ENCODE measurements around the gene CYB561. TPM values are rescaled to one million over a fixed set of nuclear protein-coding genes. Genes with fewer than 3 reads are reported as not detected.
A peak's percentile ranks its signal among the peaks of the same experiment; 100 is the strongest.

Gene CYB561
- total RNA-seq, 1 donor from 2014 or later = 9.0 TPM

GRCh38 chr17:63402431-63403212 is 43.5 kb downstream of the CYB561 start:
- intact Hi-C loops (cut with micrococcal nuclease) = loop anchor here (10.0 kb wide), 1 partner anchor 408 kb away; no protein-coding TSS in a partner anchor

GRCh38 chr17:63399856-63400255 is 46.2 kb downstream of the CYB561 start:
- TF ChIP-seq CTCF (IDR thresholded peaks at IDR 0.05; ENCODE audit: borderline replicate concordance) = no peak
- Histone ChIP-seq H3K4me1 (peaks cover 15% of the 10 kb centered on the region), H3K9me3 (replicated peaks) (no peaks in the 10 kb centered on the region), H3K4me3 (no peak overlapping the region), H3K27ac (replicated peaks) (peak overlapping the region; percentile 66), H3K36me3 (no peaks in the 10 kb centered on the region), H3K27me3 (ENCODE audit: low read depth) (no peaks in the 10 kb centered on the region)
- intact Hi-C loops (cut with micrococcal nuclease) = loop anchor here (10.0 kb wide), 1 partner anchor 405 kb away; no protein-coding TSS in a partner anchor
- peak; percentile 79 for DNase-seq

More at GRCh38 chr17:63402431-63403212, 43.5 kb downstream of the CYB561 start:
- Histone ChIP-seq H3K4me1 (peaks cover 15% of the 10 kb centered on the region), H3K4me3 (no peak overlapping the region), H3K27ac (replicated peaks) (peak overlapping the region; percentile 66), H3K27me3 (ENCODE audit: low read depth) (no peaks in the 10 kb centered on the region), H3K36me3 (no peaks in the 10 kb centered on the region), H3K9me3 (replicated peaks) (no peaks in the 10 kb centered on the region)
- no peak for TF ChIP-seq CTCF (IDR thresholded peaks at IDR 0.05; ENCODE audit: borderline replicate concordance)
- DNase-seq = no peak

- Histone ChIP-seq H3K36me3 (no peaks in the 10 kb centered on the region), H3K4me1 (peaks cover 15% of the 10 kb centered on the region), H3K27ac (replicated peaks) (peak overlapping the region; percentile 66), H3K27me3 (ENCODE audit: low read depth) (no peaks in the 10 kb centered on the region), H3K4me3 (no peak overlapping the region), H3K9me3 (replicated peaks) (no peaks in the 10 kb centered on the region)
- TF ChIP-seq CTCF (IDR thresholded peaks at IDR 0.05; ENCODE audit: borderline replicate concordance) = no peak
- no peak for DNase-seq
- intact Hi-C loops (cut with micrococcal nuclease) = no loop called here
Measured at GRCh38 chr17:63399316-63399715, 46.8 kb downstream of the CYB561 start.

- Histone ChIP-seq H3K36me3 (no peaks in the 10 kb centered on the region), H3K27ac (replicated peaks) (peak overlapping the region; percentile 66), H3K4me1 (peaks cover 15% of the 10 kb centered on the region), H3K27me3 (ENCODE audit: low read depth) (no peaks in the 10 kb centered on the region), H3K9me3 (replicated peaks) (no peaks in the 10 kb centered on the region), H3K4me3 (no peak overlapping the region)
- no peak for DNase-seq
- TF ChIP-seq CTCF (IDR thresholded peaks at IDR 0.05; ENCODE audit: borderline replicate concordance) = no peak
- intact Hi-C loops (cut with micrococcal nuclease) = no loop called here
Measured at GRCh38 chr17:63398680-63399079, 47.4 kb downstream of the CYB561 start.

GRCh38 chr17:63395075-63395805 is 50.9 kb downstream of the CYB561 start:
- no peak for DNase-seq
- no peaks in the 10 kb centered on the region for H3K9me3 ChIP-seq (replicated peaks)
- H3K4me1 ChIP-seq = peaks cover 15% of the 10 kb centered on the region
- intact Hi-C loops (cut with micrococcal nuclease) = no loop called here
- TF ChIP-seq CTCF (IDR thresholded peaks at IDR 0.05; ENCODE audit: borderline replicate concordance) = no peak
- H3K27me3 ChIP-seq (ENCODE audit: low read depth) = no peaks in the 10 kb centered on the region
- H3K27ac ChIP-seq (replicated peaks) = peak overlapping the region; percentile 66
- no peak overlapping the region for H3K4me3 ChIP-seq
- peaks cover 11% of the 10 kb centered on the region for H3K36me3 ChIP-seq
